ENCODE measurements around the gene METTL8. TPM values are rescaled to one million over a fixed set of nuclear protein-coding genes. Genes with fewer than 3 reads are reported as not detected.
"Not testable (repeated sequence)": the region's sequence is repeated elsewhere in the genome, so short reads cannot be mapped to it uniquely, and the experiment has no call there.

Gene METTL8
- total RNA-seq, 2 donors from 2014 or later = 19.4 to 20.0 TPM

DNA sequence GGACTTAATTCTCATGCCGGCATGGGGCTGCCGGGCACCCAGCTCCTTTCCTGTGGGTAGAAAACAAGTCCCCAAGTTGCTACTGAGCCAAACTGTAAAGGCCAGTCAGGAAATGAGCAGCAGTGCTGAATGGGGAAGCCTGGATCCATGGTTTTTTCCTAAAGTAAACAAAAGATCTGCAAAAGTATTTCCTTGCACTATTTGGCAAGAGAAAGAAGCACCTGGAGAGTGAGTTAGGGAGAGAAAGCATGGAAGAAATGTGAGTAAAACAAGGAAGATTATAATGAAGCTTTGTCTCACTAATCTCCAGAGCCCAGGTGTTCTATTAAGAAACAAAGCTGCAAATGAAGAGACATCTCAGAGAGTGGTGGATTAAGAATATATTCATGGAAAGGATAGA, 117.6 kb downstream of the METTL8 start:
- Histone ChIP-seq H3K9ac (ENCODE audit: low read depth in 2 of 2, low read length in 2 of 2) (no peak overlapping the region), H3K9me3 (no peaks in the 10 kb centered on the region), H3K27me3 (no peaks in the 10 kb centered on the region), H3K36me3 (no peaks in the 10 kb centered on the region), H3K4me3 (no peak overlapping the region), H3K4me1 (no peaks in the 10 kb centered on the region), H3K27ac (no peak overlapping the region)
- no peak for DNase-seq
- TF ChIP-seq, protein P1, sequence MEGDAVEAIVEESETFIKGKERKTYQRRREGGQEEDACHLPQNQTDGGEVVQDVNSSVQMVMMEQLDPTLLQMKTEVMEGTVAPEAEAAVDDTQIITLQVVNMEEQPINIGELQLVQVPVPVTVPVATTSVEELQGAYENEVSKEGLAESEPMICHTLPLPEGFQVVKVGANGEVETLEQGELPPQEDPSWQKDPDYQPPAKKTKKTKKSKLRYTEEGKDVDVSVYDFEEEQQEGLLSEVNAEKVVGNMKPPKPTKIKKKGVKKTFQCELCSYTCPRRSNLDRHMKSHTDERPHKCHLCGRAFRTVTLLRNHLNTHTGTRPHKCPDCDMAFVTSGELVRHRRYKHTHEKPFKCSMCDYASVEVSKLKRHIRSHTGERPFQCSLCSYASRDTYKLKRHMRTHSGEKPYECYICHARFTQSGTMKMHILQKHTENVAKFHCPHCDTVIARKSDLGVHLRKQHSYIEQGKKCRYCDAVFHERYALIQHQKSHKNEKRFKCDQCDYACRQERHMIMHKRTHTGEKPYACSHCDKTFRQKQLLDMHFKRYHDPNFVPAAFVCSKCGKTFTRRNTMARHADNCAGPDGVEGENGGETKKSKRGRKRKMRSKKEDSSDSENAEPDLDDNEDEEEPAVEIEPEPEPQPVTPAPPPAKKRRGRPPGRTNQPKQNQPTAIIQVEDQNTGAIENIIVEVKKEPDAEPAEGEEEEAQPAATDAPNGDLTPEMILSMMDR (IDR thresholded peaks at IDR 0.05) = no peak
- intact Hi-C loops (cut with DNase I) = no loop called here

DNA sequence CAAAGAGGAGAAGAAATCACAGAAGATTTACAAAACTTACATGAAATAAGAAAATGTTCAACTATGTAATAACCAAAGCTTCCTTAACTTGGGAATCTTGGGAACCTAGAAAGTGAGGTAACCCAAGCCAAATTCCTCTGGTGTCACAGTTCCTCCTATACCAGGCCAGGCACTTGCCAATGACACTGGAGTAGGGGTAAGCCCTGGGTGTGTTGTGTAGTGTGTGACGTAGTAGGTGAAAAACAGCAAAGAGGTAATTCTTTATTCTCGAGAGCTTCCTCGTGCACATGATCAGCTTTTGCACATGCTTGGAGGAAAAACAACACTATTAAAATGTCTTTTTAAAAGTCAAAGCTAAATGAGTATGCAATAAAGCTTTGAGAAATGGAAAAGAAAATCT, 118.0 kb downstream of the METTL8 start:
- Histone ChIP-seq H3K9me3 (no peaks in the 10 kb centered on the region), H3K36me3 (no peaks in the 10 kb centered on the region), H3K27me3 (no peaks in the 10 kb centered on the region), H3K9ac (ENCODE audit: low read depth in 2 of 2, low read length in 2 of 2) (no peak overlapping the region), H3K4me1 (no peaks in the 10 kb centered on the region), H3K4me3 (no peak overlapping the region), H3K27ac (no peak overlapping the region)
- DNase-seq = no peak
- TF ChIP-seq, protein P1 (IDR thresholded peaks at IDR 0.05) = no peak
- intact Hi-C loops (cut with DNase I) = no loop called here

DNA sequence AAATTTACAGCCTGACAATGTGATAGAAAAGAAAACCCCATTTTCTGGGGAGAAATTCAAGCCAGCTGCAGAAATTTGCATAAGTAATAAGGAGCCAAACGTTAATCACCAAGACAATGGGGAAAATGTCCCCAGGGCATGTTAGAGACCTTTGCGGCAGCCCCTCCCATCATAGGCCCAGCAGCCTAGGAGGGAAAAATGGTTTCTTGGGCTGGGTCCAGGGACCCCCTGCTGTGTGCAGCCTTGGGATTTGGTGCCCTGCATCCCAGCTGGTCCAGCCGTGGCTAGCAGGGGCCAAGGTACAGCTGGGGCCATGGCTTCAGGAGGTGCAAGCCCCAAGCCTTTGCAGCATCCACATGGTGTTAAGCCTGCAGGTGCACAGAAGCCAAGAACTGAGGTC, 121.6 kb downstream of the METTL8 start:
- H3K27me3 ChIP-seq; H3K4me3 ChIP-seq; DNase-seq; H3K9ac ChIP-seq (ENCODE audit: low read depth in 2 of 2, low read length in 2 of 2); H3K36me3 ChIP-seq; intact Hi-C loops (cut with DNase I); H3K4me1 ChIP-seq; H3K9me3 ChIP-seq; H3K27ac ChIP-seq: not testable (repeated sequence)

DNA sequence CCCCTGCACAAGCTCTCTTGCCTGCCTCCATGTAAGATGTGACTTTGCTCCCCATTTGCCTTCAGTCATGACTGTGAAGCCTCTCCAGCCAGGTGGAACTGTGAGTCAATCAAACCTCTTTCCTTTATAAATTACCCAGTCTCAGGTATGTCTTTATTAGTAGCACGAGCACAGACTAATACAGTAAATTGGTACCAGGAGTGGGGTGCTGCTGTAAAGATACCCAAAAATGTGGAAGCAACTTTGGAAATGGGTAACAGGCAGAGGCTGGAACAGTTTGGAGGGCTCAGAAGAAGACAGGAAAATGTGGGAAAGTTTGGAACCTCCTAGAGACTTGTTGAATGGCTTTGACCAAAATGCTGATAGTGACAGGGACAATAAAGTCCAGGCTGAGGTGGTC, 122.2 kb downstream of the METTL8 start:
- intact Hi-C loops (cut with DNase I); H3K4me3 ChIP-seq; H3K27ac ChIP-seq; H3K36me3 ChIP-seq; DNase-seq; H3K27me3 ChIP-seq; H3K4me1 ChIP-seq; H3K9me3 ChIP-seq; H3K9ac ChIP-seq (ENCODE audit: low read depth in 2 of 2, low read length in 2 of 2): not testable (repeated sequence)

DNA sequence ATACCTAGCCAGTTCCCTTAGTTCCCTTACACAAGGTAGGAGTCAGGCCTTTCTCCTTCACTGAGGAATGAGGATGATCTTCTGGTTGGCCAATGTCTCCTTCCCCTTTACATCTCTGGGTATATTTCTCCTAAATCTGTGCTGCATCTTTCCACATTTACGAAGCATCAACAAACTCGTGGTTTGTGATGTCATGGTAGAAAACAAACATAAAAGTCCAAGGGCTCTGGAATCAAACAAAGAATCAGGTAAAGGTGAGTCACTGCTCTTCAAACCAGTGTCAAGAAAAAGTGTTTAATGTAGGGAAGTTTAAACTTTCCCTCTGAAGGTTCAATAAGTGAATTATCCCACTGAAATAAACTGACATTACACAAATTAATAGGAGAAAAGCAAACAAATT, 122.9 kb downstream of the METTL8 start:
- Histone ChIP-seq H3K27me3 (no peaks in the 10 kb centered on the region), H3K4me1 (no peaks in the 10 kb centered on the region), H3K9me3 (no peaks in the 10 kb centered on the region), H3K27ac (no peak overlapping the region), H3K36me3 (no peaks in the 10 kb centered on the region), H3K4me3 (no peak overlapping the region), H3K9ac (ENCODE audit: low read depth in 2 of 2, low read length in 2 of 2) (no peak overlapping the region)
- TF ChIP-seq, protein P1 (IDR thresholded peaks at IDR 0.05) = no peak
- intact Hi-C loops (cut with DNase I) = no loop called here
- no peak for DNase-seq

DNA sequence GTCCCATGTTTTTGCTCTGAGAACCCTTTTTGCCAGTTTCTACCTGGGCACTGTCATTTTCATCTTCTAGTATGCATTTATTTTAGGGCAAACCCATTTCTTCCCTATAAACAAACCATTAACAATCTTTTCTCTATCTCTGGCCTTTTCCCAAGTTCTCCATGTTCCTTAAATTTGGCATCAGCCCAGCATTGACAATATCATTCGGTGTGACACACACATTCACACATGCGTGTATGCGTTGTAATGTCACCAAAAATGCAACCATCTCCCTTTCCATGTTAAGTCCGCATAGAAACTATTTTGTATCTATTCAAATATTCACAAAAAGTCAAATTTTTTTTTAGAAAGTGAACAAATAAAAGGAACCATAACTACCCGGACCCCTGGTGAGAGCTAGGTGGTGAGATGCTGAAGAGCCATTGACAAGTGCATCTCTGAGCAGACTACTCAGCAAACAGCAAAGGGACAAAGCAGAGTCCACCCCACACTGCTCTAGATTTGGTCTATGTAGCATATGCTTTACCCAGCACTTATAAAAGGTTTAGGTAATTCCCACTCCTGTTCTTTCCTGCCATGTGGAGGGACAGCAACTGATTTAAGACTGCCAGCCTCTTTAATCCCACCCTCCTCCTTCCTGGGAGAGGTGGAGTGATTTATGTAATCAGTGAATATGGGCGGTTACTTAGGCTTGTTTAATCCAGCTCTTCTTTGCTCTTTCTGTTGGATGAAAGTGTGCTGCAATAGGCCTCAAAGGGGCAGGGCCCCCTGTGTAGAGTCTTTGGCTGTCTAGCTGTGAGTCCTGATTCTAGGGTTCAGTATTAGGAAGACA, 124.1 kb downstream of the METTL8 start:
- Histone ChIP-seq H3K36me3 (no peaks in the 10 kb centered on the region), H3K9ac (ENCODE audit: low read depth in 2 of 2, low read length in 2 of 2) (no peak overlapping the region), H3K27me3 (no peaks in the 10 kb centered on the region), H3K4me3 (no peak overlapping the region), H3K9me3 (no peaks in the 10 kb centered on the region), H3K27ac (no peak overlapping the region), H3K4me1 (no peaks in the 10 kb centered on the region)
- intact Hi-C loops (cut with DNase I) = no loop called here
- DNase-seq = no peak
- TF ChIP-seq, protein P1 (IDR thresholded peaks at IDR 0.05) = no peak
